GM13977 (cell line): Measurements from ENCODE around the gene NME3.

Source experiments
- DNase-seq: peaks from one replicate; pipeline ENCODE4 v3.0.0; 2012; ENCODE audit warnings: low spot score
- in situ Hi-C: fragments of 300-500 bp; cut with MboI; formaldehyde crosslinking; loops from one replicate; pipeline ENCODE4 v1.12.0; 2022; ENCODE audit warnings: low sequenced_read_pairs, low pct_unique_long_range_greater_than_20kb, mixed read lengths, inconsistent platforms; ENCODE audit not compliant: unreplicated experiment
- TF ChIP-seq, protein P1 (sequence below): IDR thresholded peaks from 2 replicates; pipeline ENCODE4 v1.5.1; 2012; ENCODE audit warnings: mild to moderate bottlenecking, control low read depth; ENCODE audit not compliant: insufficient read depth; ENCODE audit errors: extremely low read depth, missing control alignments

The NME3 gene

DNA sequence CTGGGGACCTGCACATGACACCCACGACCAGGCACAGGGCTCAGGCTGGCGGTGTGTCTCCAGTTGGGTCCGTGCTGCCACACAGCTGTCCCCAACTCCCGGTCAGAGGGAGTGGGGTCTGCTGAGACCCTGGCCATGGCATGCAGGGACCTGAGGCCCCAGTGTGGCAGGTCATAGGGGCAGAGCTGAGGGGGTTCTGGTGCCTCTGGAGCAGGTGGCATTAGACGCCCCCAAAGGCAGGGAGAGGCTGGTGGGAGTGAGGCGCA, 15.6 kb upstream of the NME3 start:
- in situ Hi-C loops: no loop called here
- TF ChIP-seq, protein P1, sequence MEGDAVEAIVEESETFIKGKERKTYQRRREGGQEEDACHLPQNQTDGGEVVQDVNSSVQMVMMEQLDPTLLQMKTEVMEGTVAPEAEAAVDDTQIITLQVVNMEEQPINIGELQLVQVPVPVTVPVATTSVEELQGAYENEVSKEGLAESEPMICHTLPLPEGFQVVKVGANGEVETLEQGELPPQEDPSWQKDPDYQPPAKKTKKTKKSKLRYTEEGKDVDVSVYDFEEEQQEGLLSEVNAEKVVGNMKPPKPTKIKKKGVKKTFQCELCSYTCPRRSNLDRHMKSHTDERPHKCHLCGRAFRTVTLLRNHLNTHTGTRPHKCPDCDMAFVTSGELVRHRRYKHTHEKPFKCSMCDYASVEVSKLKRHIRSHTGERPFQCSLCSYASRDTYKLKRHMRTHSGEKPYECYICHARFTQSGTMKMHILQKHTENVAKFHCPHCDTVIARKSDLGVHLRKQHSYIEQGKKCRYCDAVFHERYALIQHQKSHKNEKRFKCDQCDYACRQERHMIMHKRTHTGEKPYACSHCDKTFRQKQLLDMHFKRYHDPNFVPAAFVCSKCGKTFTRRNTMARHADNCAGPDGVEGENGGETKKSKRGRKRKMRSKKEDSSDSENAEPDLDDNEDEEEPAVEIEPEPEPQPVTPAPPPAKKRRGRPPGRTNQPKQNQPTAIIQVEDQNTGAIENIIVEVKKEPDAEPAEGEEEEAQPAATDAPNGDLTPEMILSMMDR: no peak
- no peak for DNase-seq

GRCh38 chr16:1786242-1787055, 15.1 kb upstream of the NME3 start:
- in situ Hi-C loops: no loop called here
- no peak for DNase-seq
- TF ChIP-seq, protein P1: peak; percentile 19

- DNase-seq: no peak
- TF ChIP-seq, protein P1: no peak
- in situ Hi-C loops: no loop called here
These were observed 14.5 kb upstream of the NME3 start for GRCh38 chr16:1785846-1786170.

GRCh38 chr16:1784977-1785845, 13.9 kb upstream of the NME3 start:
- no peak for DNase-seq
- in situ Hi-C loops: no loop called here

DNA sequence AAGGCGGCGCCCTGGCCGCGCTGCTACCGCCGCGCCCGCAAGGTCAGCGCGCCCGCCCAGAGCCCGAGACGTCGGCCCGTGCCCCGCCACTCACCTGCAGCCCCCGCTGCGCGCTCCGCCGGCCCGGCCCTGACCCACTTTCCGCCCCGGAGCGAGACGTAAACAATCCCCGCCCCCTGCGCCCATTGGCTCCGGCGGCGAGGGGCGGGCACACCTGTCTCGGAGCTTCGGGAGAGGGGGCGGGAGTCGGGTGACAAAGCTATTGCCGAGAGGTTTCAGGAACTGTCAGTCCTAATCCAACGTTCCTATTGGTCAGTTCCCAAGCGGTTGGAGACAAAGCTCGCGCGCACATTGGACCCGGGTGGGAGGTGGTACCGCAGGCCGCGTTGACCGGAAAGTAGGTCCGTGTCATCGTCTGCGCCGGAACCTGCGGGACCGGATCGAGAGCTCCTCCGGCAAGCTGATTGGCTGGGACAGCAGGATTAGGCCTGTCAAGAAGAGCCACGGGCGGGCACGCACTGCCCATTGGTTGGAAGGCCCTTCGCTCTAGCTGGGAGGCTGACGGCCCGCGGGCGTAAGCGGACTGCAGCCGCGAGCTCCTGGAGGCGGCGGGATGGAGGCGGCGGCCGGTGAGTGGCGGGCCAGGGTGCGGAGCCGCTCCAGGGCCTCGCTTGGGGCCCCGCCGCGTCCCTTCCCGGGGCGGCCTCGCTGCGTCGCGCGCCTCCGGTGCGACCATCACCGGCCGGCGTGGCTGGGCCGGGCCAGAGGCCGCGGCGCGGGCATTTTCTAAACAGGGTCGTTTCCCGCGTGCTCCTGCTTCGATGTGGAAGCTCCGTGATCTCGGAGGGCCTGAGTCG, 11.3 kb upstream of the NME3 start, which contains the start of the genes NUBP2 and SPSB3:
Gene NUBP2 (plus strand): TSS at position 553 of the 857 bp plus-strand sequence. CDS start 61 bp downstream, at position 614.
Gene SPSB3 (minus strand): TSS at position 164 of the 857 bp plus-strand sequence. CDS start 1,088 bp downstream, outside the sequence.
- DNase-seq: peak; percentile 99
- TF ChIP-seq, protein P1: no peak
- in situ Hi-C loops: no loop called here

More at GRCh38 chr16:1784977-1785845, 13.9 kb upstream of the NME3 start:
- TF ChIP-seq, protein P1: no peak
